Hepatocyte (in vitro differentiated cells): Measurements from ENCODE around the gene ANKRD44.

ENCODE experiments used
- CTCF ChIP-seq: fragments of 200-600 bp; sonication (generic); IDR thresholded peaks from 2 replicates; pipeline ENCODE4 v1.5.1; 2016; ENCODE audit warnings: antibody characterized with exemption, mild to moderate bottlenecking; ENCODE audit not compliant: poor library complexity
- EZH2 ChIP-seq: fragments of 200-600 bp; sonication (generic); IDR thresholded peaks from 2 replicates; pipeline ENCODE4 v1.6.1; 2016; ENCODE audit warnings: antibody characterized with exemption, mild to moderate bottlenecking, borderline replicate concordance
- EZH2phosphoT487 ChIP-seq: fragments of 200-600 bp; sonication (generic); IDR thresholded peaks from one replicate; pipeline ENCODE4 v1.6.1; 2018; ENCODE audit warnings: antibody characterized with exemption, mild to moderate bottlenecking, low read depth, moderate library complexity; ENCODE audit not compliant: unreplicated experiment, severe bottlenecking

GRCh38 chr2:197144183-197144582 lies 166.4 kb downstream of the ANKRD44 start:
- TF ChIP-seq CTCF: no peak
- no peak for TF ChIP-seq EZH2phosphoT487
- TF ChIP-seq EZH2: no peak
